ENCODE results near the gene DZIP1L.

DZIP1L gene

GRCh38 chr3:138030734-138031280 lies 84.6 kb downstream of the DZIP1L start:
- DNase-seq: no peak

- DNase-seq: no peak
Measured at GRCh38 chr3:138027821-138028220, 87.6 kb downstream of the DZIP1L start.

DNA sequence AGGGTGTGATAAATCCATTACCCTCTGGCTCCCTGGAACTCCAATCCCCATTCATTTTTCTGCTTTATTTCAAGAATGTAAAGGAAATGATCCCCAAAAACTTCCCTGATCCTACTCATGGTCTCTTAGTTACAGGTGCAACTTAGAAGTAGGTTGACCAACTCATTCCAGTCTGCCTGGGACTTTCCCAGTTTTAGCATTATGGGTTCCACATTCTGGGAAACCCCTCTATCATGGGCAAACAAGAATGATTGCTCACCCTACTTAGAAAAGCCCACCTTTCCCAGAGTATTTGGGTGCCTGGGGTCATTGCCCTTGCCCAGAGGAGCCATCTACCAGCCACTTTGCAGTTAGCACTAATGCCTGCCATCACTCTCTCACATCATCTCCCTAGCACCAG lies 89.9 kb downstream of the DZIP1L start:
- DNase-seq: no peak

DNA sequence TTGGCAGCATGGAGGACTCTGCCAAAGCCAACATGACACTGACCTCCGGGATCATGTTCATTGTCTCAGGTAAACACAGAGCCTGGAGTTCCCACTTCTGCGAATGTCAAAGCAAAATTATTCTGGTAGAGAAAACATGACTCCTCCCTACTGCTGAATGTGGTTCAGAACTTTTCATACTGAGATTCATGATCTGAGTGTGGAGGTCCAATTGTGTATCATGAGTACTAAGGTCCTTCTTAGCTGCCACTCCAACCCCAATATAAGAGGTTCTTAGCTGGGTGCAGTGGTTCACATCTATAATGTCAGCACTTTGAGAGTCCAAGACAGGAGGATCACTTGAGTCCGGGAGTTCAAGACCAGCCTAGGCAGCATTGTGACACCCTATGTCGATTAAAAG lies 91.7 kb downstream of the DZIP1L start:
- DNase-seq: no peak

DNA sequence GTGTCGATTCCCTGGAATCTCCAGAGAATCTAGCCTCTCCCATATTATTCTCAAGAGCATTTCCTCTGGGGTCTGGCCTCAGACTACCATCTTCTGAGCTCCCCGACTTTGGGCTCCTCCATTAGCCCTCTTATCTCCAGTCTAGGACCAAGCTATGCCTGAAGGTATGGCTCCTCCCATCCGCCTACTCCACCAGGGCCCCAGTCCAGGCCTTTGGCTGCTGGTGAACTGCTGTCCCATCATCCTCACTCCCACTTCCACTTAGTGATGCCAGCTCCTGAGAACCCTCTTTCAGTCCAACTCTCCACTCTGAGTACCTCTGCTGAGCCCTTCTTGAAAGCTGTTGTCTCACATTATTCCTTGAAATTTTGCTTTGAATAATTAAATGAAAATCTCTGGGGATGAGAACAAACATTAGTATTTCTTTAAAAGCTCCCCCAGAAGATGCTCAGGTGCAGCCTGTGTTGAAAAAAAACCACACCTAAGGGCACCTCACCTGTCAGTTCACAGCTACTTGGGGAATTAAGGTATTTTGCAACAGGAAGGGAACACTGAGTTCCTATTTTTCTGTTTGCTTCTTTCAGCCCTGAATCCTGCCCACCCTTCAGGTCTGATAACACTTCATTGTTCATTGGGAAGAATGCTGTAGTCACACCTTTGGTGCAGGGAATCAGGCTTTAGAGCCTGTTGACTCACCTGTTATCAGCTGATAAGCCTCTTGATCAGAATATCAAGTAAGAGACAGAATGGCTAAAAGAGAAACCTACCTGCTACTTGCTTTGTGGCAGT lies 95.9 kb downstream of the DZIP1L start:
- DNase-seq: no peak

GRCh38 chr3:138016065-138016464 lies 99.3 kb downstream of the DZIP1L start:
- DNase-seq: no peak

DNA sequence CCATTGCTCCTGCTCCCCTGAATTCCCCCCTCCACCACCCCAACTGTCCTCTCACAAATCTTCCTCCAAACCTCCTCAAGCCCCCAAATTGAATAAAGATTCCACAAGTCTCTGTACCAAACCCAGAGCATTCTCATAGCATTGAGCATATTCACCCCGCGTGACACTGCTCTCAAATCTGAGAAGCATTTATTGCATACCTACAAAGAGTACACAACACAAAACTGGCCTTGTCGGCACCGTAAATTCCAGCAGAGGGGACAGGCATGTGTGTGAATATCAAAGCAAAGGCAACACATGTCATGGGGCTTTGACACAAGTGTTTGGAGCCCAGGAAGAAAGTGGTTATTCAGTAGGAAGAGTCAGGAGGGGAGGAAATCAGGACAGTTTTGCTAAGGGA lies 102.9 kb downstream of the DZIP1L start:
- DNase-seq: no peak

Measured in fibroblast of skin of right quadriceps (primary cell).